HEK293 (cell line): Measurements from ENCODE around the gene AFF3.

Experiments
- CTCF ChIA-PET: fragments of 350-600 bp; formaldehyde crosslinking; extraction: SDS; loops from one replicate; lab custom pipeline; 2021; ENCODE audit warnings: antibody characterized with exemption; lab: Yijun Ruan, JAX
- POLR2A ChIA-PET: fragments of 300-600 bp; formaldehyde crosslinking; extraction: SDS; loops from one replicate; lab custom pipeline; 2020; ENCODE audit warnings: antibody characterized with exemption, inconsistent platforms; lab: Yijun Ruan, JAX
- H3K27ac ChIP-seq: fragments of 200-500 bp; sonication (Bioruptor generic); 2 replicates; pipeline ENCODE4 v1.5.1; 2014; ENCODE audit warnings: low read depth, low read length, control low read depth, inconsistent platforms; ENCODE audit errors: extremely low read depth
- H3K36me3 ChIP-seq, 2 experiments: fragments of 200-500 bp in 1 of 2; sonication (Bioruptor generic) in 1 of 2; 1 replicate in 1 of 2; 2 replicates in 1 of 2; pipeline ENCODE4 v1.5.1; 2014 to 2017; ENCODE audit warnings: inconsistent platforms in 2 of 2, low read length in 2 of 2; ENCODE audit not compliant: control insufficient read depth in 2 of 2, insufficient read depth in 1 of 2
- H3K4me1 ChIP-seq: fragments of 200-500 bp; sonication (Bioruptor generic); 2 replicates; pipeline ENCODE4 v1.5.1; 2014; ENCODE audit warnings: mild to moderate bottlenecking, low read length, inconsistent platforms; ENCODE audit not compliant: control insufficient read depth, insufficient read depth
- H3K4me3 ChIP-seq: 2 replicates; pipeline ENCODE4 v1.5.1; 2011; ENCODE audit warnings: low read depth, mild to moderate bottlenecking, control low read depth, low read length, moderate library complexity
- H3K9me3 ChIP-seq: fragments of 200-500 bp; sonication (Bioruptor generic); 2 replicates; pipeline ENCODE4 v1.5.1; 2014; ENCODE audit warnings: low read depth, low read length, inconsistent platforms; ENCODE audit not compliant: control insufficient read depth, insufficient read depth
- KLF8 ChIP-seq: fragments of 450-650 bp; formaldehyde crosslinking; IDR thresholded peaks from 2 replicates; pipeline ENCODE4 v1.5.1; 2016; ENCODE audit warnings: missing biosample characterization, missing genetic modification characterization
- OSR2 ChIP-seq: fragments of 450-650 bp; formaldehyde crosslinking; IDR thresholded peaks from 2 replicates; pipeline ENCODE4 v1.5.1; 2016; ENCODE audit warnings: missing biosample characterization, missing genetic modification characterization
- OVOL3 ChIP-seq: fragments of 450-650 bp; formaldehyde crosslinking; IDR thresholded peaks from 2 replicates; pipeline ENCODE4 v1.5.1; 2016; ENCODE audit warnings: missing biosample characterization, missing genetic modification characterization
- SCRT1 ChIP-seq: fragments of 450-650 bp; formaldehyde crosslinking; IDR thresholded peaks from 2 replicates; pipeline ENCODE4 v1.5.1; 2016; ENCODE audit warnings: missing biosample characterization, missing genetic modification characterization, borderline replicate concordance
- SETDB1 ChIP-seq: IDR thresholded peaks from one replicate; pipeline ENCODE4 v1.6.1; 2017; ENCODE audit warnings: mild to moderate bottlenecking, low read length, moderate library complexity, mixed read lengths; ENCODE audit not compliant: insufficient read length
- SP7 ChIP-seq: fragments of 450-650 bp; formaldehyde crosslinking; IDR thresholded peaks from 2 replicates; pipeline ENCODE4 v1.5.1; 2016; ENCODE audit warnings: missing biosample characterization, missing genetic modification characterization
- ZNF155 ChIP-seq: fragments of 450-650 bp; formaldehyde crosslinking; IDR thresholded peaks from 2 replicates; pipeline ENCODE4 v1.5.1; 2016; ENCODE audit warnings: missing biosample characterization, missing genetic modification characterization
- ZNF202 ChIP-seq: fragments of 450-650 bp; formaldehyde crosslinking; IDR thresholded peaks from 2 replicates; pipeline ENCODE4 v1.5.1; 2016; ENCODE audit warnings: missing biosample characterization, missing genetic modification characterization, borderline replicate concordance
- ZNF221 ChIP-seq: fragments of 450-650 bp; formaldehyde crosslinking; IDR thresholded peaks from 2 replicates; pipeline ENCODE4 v1.5.1; 2017; ENCODE audit warnings: missing biosample characterization, missing genetic modification characterization, borderline replicate concordance
- ZNF239 ChIP-seq: fragments of 450-650 bp; formaldehyde crosslinking; IDR thresholded peaks from 2 replicates; pipeline ENCODE4 v1.5.1; 2016; ENCODE audit warnings: missing biosample characterization, missing genetic modification characterization
- ZNF324 ChIP-seq: fragments of 450-650 bp; formaldehyde crosslinking; IDR thresholded peaks from 2 replicates; pipeline ENCODE4 v1.5.1; 2016; ENCODE audit warnings: missing biosample characterization, missing genetic modification characterization
- ZNF391 ChIP-seq: fragments of 450-650 bp; formaldehyde crosslinking; IDR thresholded peaks from 2 replicates; pipeline ENCODE4 v1.5.1; 2016; ENCODE audit warnings: low read depth, missing biosample characterization, missing genetic modification characterization, borderline replicate concordance
- ZNF433 ChIP-seq: fragments of 450-650 bp; formaldehyde crosslinking; IDR thresholded peaks from 2 replicates; pipeline ENCODE4 v1.5.1; 2016; ENCODE audit warnings: missing biosample characterization, missing genetic modification characterization, low read depth
- ZNF510 ChIP-seq: fragments of 450-650 bp; formaldehyde crosslinking; IDR thresholded peaks from 2 replicates; pipeline ENCODE4 v1.5.1; 2018; ENCODE audit warnings: mild to moderate bottlenecking, missing genetic modification characterization, missing biosample characterization; ENCODE audit not compliant: insufficient replicate concordance
- ZNF768 ChIP-seq: fragments of 450-650 bp; formaldehyde crosslinking; IDR thresholded peaks from 2 replicates; pipeline ENCODE4 v1.5.1; 2018; ENCODE audit warnings: missing biosample characterization, mild to moderate bottlenecking, missing genetic modification characterization
- ZNF776 ChIP-seq: fragments of 450-650 bp; formaldehyde crosslinking; IDR thresholded peaks from 2 replicates; pipeline ENCODE4 v1.5.0; 2017; ENCODE audit warnings: missing biosample characterization, missing genetic modification characterization, borderline replicate concordance
- TF ChIP-seq, protein P1 (sequence below): fragments of 450-650 bp; formaldehyde crosslinking; IDR thresholded peaks from 2 replicates; pipeline ENCODE4 v1.5.1; 2016; ENCODE audit warnings: missing biosample characterization, missing genetic modification characterization
- TF ChIP-seq, protein P2 (sequence below): fragments of 450-650 bp; formaldehyde crosslinking; IDR thresholded peaks from 2 replicates; pipeline ENCODE4 v1.5.1; 2016; ENCODE audit warnings: missing biosample characterization, missing genetic modification characterization, borderline replicate concordance
- TF ChIP-seq, protein P3 (sequence below): fragments of 450-650 bp; formaldehyde crosslinking; IDR thresholded peaks from 2 replicates; pipeline ENCODE4 v1.5.1; 2016; ENCODE audit warnings: missing biosample characterization, missing genetic modification characterization

The AFF3 gene

DNA sequence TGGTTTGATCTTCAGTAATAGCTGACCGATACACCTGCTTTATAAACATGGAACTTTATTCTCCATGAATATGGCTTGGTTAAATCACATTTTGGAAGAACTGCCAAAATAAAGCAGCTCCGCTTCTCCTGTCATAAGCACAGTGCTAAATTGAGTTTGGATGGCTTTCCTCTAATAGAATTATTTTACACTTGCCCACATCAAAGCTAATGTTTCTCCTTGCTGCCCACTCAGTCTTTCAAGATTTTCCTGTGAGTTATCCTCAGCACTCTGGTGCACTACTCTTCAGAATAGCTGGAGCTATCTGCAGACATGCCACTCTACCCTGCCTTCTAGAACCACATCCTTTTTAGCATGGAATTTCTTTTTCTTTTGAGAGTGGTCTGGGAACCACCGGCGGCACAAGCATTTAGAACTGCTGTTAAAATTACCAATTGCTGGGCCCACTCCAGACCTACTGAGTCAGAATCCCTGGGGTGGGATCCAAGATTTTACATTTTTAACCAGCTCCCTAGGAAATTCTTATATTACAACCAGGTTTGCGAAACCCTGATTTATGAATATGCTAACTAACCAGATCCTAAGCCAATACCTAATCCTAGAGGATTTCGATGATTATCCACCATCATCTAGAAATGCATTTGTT, 283.3 kb downstream of the AFF3 start:
- Histone ChIP-seq H3K36me3 (no peaks in the 10 kb centered on the region), H3K4me3 (no peak overlapping the region), H3K27ac (no peak overlapping the region), H3K9me3 (no peaks in the 10 kb centered on the region), H3K4me1 (peaks cover 12% of the 10 kb centered on the region)
- POLR2A ChIA-PET: no interaction called here
- TF ChIP-seq OVOL3 (tag by site-specific recombination): no peak
- no peak for TF ChIP-seq ZNF155 (tag by site-specific recombination)
- no peak for TF ChIP-seq ZNF391
- TF ChIP-seq, protein P1, sequence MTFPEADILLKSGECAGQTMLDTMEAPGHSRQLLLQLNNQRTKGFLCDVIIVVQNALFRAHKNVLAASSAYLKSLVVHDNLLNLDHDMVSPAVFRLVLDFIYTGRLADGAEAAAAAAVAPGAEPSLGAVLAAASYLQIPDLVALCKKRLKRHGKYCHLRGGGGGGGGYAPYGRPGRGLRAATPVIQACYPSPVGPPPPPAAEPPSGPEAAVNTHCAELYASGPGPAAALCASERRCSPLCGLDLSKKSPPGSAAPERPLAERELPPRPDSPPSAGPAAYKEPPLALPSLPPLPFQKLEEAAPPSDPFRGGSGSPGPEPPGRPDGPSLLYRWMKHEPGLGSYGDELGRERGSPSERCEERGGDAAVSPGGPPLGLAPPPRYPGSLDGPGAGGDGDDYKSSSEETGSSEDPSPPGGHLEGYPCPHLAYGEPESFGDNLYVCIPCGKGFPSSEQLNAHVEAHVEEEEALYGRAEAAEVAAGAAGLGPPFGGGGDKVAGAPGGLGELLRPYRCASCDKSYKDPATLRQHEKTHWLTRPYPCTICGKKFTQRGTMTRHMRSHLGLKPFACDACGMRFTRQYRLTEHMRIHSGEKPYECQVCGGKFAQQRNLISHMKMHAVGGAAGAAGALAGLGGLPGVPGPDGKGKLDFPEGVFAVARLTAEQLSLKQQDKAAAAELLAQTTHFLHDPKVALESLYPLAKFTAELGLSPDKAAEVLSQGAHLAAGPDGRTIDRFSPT (tag by site-specific recombination): no peak
- no peak for TF ChIP-seq SCRT1 (tag by site-specific recombination)
- TF ChIP-seq ZNF324 (tag by site-specific recombination): no peak
- TF ChIP-seq ZNF202 (tag by site-specific recombination): no peak
- TF ChIP-seq ZNF768 (tag by site-specific recombination): no peak
- no peak for TF ChIP-seq OSR2 (tag by site-specific recombination)
- CTCF ChIA-PET: no interaction called here

DNA sequence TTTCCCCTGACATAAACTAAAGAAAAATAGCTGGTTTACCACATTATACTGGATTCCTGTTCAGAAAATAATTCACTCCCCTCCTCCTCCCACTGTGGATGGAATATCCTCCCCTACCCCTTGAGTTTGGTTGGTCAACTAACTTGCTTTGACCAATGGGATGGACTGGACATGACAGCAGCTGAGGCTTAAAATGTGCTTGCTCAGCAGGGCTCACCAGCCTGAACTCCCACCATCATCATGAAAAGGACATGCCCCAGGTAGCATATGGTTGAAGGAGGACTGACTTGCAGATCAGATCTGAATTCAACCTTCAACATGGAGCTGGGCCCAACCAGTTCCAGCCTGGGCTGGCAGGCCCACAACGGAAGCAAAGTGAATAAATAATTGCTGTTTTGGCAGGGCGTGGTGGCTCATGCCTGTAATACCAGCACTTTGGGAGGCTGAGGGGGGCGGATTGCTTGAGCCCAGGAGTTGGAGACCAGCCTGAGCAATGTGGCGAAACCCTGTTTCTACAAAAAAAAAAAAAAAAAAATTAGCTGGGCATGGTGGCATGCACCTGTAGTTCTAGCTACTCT, 284.4 kb downstream of the AFF3 start:
- POLR2A ChIA-PET: no interaction called here
- TF ChIP-seq, protein P2, sequence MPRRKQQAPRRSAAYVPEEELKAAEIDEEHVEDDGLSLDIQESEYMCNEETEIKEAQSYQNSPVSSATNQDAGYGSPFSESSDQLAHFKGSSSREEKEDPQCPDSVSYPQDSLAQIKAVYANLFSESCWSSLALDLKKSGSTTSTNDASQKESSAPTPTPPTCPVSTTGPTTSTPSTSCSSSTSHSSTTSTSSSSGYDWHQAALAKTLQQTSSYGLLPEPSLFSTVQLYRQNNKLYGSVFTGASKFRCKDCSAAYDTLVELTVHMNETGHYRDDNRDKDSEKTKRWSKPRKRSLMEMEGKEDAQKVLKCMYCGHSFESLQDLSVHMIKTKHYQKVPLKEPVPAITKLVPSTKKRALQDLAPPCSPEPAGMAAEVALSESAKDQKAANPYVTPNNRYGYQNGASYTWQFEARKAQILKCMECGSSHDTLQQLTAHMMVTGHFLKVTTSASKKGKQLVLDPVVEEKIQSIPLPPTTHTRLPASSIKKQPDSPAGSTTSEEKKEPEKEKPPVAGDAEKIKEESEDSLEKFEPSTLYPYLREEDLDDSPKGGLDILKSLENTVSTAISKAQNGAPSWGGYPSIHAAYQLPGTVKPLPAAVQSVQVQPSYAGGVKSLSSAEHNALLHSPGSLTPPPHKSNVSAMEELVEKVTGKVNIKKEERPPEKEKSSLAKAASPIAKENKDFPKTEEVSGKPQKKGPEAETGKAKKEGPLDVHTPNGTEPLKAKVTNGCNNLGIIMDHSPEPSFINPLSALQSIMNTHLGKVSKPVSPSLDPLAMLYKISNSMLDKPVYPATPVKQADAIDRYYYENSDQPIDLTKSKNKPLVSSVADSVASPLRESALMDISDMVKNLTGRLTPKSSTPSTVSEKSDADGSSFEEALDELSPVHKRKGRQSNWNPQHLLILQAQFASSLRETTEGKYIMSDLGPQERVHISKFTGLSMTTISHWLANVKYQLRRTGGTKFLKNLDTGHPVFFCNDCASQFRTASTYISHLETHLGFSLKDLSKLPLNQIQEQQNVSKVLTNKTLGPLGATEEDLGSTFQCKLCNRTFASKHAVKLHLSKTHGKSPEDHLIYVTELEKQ (tag by site-specific recombination): no peak
- TF ChIP-seq KLF8 (no peak), ZNF510 (tag by site-specific recombination) (no peak), ZNF776 (tag by site-specific recombination) (no peak), ZNF221 (tag by site-specific recombination) (no peak), ZNF433 (tag by site-specific recombination) (no peak), SP7 (tag by site-specific recombination) (no peak), ZNF239 (no peak), SETDB1 (no peak)
- TF ChIP-seq, protein P3, sequence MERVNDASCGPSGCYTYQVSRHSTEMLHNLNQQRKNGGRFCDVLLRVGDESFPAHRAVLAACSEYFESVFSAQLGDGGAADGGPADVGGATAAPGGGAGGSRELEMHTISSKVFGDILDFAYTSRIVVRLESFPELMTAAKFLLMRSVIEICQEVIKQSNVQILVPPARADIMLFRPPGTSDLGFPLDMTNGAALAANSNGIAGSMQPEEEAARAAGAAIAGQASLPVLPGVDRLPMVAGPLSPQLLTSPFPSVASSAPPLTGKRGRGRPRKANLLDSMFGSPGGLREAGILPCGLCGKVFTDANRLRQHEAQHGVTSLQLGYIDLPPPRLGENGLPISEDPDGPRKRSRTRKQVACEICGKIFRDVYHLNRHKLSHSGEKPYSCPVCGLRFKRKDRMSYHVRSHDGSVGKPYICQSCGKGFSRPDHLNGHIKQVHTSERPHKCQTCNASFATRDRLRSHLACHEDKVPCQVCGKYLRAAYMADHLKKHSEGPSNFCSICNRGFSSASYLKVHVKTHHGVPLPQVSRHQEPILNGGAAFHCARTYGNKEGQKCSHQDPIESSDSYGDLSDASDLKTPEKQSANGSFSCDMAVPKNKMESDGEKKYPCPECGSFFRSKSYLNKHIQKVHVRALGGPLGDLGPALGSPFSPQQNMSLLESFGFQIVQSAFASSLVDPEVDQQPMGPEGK (tag by site-specific recombination): no peak
- Histone ChIP-seq H3K9me3 (no peaks in the 10 kb centered on the region), H3K4me1 (peaks cover 9% of the 10 kb centered on the region; the same call in 1 of the 2 replicates), H3K36me3 (no peaks in the 10 kb centered on the region), H3K27ac (no peak overlapping the region), H3K4me3 (no peak overlapping the region)
- CTCF ChIA-PET: interaction anchor here (0.7 kb wide), 1 partner anchor 86 kb away, joined by 4 read pairs; no protein-coding TSS in a partner anchor
